ENCODE results near the gene SCAMP2.

The SCAMP2 gene

GRCh38 chr15:74801311-74801997 is 71.7 kb downstream of the SCAMP2 start:
- no peak for DNase-seq (ENCODE audit: low spot score)
- TF ChIP-seq CTCF (IDR thresholded peaks at IDR 0.05), result no peak
- no peak overlapping the region for H3K4me3 ChIP-seq
- no peak overlapping the region for H3K27ac ChIP-seq

- H3K27ac ChIP-seq, result no peak overlapping the region
- no peak for TF ChIP-seq CTCF (IDR thresholded peaks at IDR 0.05)
- no peak overlapping the region for H3K4me3 ChIP-seq
- no peak for DNase-seq (ENCODE audit: low spot score)
These were observed 72.5 kb downstream of the SCAMP2 start for GRCh38 chr15:74800559-74801094.

- DNase-seq (ENCODE audit: low spot score), result no peak
- no peak overlapping the region for H3K4me3 ChIP-seq
- H3K27ac ChIP-seq, result peak overlapping the region in 1 of 2 donors; percentile 41
- TF ChIP-seq CTCF (IDR thresholded peaks at IDR 0.05), result peak; percentile 88
These were observed 73.2 kb downstream of the SCAMP2 start for GRCh38 chr15:74799856-74800558.

- no peak for TF ChIP-seq CTCF (IDR thresholded peaks at IDR 0.05)
- H3K4me3 ChIP-seq, result no peak overlapping the region
- no peak for DNase-seq (ENCODE audit: low spot score)
- peak overlapping the region in 1 of 2 donors; percentile 41 for H3K27ac ChIP-seq
These were observed 73.8 kb downstream of the SCAMP2 start for GRCh38 chr15:74799255-74799855.

- no peak for TF ChIP-seq CTCF (IDR thresholded peaks at IDR 0.05)
- no peak for DNase-seq (ENCODE audit: low spot score)
- no peak overlapping the region for H3K27ac ChIP-seq
- H3K4me3 ChIP-seq, result no peak overlapping the region
These were observed 74.5 kb downstream of the SCAMP2 start for GRCh38 chr15:74798388-74799254.

GRCh38 chr15:74795966-74796625 is 77.1 kb downstream of the SCAMP2 start:
- no peak for DNase-seq (ENCODE audit: low spot score)
- Histone ChIP-seq H3K27ac (no peak overlapping the region), H3K4me3 (no peak overlapping the region)
- TF ChIP-seq CTCF (IDR thresholded peaks at IDR 0.05), result no peak
